Hindlimb muscle (tissue), 1 donor: ENCODE data around the gene LPXN. TPM values are rescaled to one million over a fixed set of nuclear protein-coding genes. Genes with fewer than 3 reads are reported as not detected.
"Not testable (repeated sequence)": the region's sequence is repeated elsewhere in the genome, so short reads cannot be mapped to it uniquely, and the experiment has no call there.

Experiments used
- DNase-seq: peaks from one replicate; pipeline ENCODE4 v3.0.0-alpha.2; 2013
- polyA plus RNA-seq: library from polyadenylated mRNA; unstranded; fragments of 120-200 nt; gene quantifications from one replicate; pipeline ENCODE4 v1.2.1, GENCODE V29; 2013; ENCODE audit not compliant: insufficient read length

LPXN gene
- polyA plus RNA-seq, 1 donor, result 5.0 TPM

DNA sequence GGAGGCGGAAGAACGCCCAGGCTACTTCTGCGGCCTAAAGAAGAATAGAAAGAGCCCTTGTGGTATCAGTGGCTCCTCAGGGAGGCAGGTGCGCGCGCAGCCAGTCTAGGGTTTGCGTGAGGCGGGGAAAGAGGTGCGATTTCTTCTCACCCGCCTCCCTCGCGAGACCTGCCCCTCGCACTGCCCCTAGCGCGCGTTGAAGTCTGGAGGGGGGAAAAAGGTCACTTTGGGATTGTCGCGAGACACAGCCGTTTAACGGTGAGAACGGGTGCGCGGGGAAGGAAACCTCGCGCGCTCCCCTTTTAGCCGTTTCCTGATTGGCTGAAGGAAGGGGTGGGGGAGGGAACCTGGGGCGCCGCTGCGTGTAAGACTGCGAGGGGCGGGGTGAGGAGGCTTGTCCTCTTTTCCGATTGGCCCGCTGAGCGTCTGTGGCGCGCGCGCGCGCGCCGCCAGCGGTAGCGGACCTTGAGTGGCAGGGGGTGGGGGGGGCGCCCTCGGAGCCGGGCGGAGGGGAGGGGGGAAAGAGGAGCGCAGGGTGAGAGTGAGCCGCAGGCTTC is 3.1 kb upstream of the LPXN start, which contains the start of gene ZFP91:
TSS of gene ZFP91 (plus strand) at position 429 of the 557 bp plus-strand sequence. CDS start 219 bp downstream, outside the sequence.
- peak; percentile 98 for DNase-seq

DNA sequence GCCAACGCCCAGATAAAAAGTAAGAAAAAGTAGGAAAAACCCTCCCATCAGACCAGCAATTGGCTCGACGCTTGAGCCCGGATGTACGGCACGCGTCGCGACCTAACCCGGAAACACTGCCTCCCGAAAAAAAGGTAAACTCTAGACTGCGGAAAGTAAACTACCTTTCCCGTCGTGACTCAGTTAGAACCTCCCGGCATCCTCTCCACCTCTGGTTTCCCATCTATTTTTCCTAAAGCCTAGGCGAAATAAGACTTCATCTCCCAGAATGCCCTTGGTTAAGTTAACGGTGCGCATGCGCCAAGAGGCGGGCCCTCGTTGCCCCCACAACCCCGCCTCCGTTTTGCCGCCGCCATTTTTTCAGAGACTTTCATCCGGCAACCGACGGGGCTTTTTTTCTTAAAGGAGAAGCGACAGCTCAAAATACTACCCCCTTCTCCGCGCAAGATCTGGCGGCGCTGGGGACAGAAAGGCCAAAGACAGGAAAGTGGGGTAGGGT is 2.5 kb upstream of the LPXN start:
- peak; percentile 97 for DNase-seq

DNA sequence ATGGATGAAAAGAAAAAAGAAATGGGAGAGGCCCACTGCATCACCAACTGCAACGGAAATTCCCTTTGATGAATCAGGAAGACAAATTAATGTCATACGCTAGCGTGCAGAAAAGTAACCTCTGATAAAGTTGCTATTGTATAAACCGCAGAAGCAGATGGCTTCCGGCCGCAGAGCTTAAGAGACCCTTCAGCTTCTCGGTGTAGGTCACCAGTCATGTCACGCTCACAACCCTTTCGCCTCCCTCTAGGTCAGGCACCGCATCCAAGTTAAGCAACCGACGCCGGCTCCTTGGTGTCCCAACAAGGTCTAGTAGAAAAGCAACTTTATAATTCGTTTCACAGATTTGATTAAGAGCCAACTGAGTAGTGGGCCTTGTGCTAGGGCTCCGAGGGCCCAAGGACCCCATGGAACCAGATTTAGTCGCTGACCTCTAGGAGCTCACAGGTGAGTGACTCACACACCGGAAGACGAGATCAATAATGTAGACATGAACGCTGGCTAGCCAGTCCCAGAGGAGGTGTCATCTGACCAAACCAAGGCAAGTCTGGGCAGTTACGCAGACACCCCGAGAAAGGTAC is 2.0 kb upstream of the LPXN start:
- no peak for DNase-seq

DNA sequence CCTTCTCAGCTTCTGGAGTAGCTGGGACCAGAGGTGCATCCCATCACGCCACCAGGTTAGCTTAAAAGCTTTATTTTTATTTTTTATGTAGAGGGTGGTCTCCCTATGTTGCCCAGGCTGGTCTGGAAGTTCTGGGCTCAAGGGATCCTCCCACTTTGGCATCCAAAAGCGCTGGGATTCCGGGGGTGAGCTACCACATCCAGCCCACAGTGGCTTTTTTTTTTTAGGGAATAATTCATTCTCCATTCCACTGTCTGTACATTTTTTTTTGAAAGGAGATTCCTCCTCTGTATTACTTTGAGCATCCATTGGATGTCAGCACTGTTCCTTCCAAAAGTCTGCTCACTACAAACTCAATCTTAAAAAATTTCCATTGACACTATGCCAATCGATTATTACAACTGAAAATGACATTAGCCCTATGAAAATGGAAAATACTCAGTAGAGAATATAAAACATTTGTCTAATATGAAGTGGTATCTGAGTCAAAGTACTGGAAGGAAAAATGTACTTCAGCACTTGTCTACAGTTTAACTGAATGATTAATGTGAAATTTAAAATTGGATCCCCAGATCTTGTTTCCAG is 1.3 kb upstream of the LPXN start:
- DNase-seq, result peak; percentile 58

DNA sequence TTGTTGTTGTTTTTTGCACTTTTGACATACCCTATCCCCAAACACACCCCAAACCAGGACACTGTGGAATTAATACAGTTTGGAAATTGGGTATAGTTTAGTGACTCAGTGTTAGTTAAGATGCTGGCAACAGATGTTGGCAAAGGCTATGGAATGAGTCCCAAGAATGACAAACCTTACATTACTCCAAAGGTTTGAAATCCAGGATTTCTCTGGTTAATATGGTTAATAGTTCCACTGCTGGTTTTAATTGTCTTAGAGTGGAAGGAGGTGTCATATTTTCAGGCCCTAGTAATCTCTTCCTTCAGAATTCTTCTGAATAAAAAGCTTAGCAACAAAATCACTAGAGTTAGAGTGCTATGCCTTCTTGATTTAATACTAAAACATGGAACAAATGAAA is 775 bp downstream of the LPXN start:
- DNase-seq, result no peak

DNA sequence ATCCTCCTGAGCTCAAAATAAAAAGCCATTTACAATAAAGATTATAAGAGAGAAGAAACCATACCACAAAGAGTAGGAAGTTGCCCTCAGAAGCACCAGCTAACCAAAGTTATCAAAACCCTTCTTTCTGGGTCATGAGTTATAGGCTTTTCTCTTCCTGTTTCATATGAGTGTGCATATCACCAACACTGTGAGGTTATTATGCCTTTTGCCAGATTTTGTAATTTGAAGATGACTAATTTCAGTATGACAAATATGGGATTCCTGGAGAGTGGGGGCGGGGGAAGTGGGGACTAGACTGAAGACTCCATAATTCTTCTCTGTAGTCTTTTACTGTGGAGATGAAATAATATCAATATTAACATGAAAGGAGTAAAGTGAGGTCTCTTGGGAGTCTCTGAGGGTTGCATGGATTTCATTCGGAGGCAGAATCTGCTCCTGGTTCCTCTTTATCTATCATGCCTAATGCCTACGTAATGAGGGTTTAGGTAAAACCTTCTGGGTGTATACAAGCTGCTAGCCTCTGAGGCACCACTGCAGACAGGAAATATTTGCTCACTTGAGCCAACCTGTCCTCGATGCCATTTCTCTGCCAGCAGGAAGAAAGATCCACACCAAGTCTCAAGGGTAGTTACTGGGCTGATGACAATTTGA is 2.1 kb downstream of the LPXN start:
- DNase-seq, result no peak

DNA sequence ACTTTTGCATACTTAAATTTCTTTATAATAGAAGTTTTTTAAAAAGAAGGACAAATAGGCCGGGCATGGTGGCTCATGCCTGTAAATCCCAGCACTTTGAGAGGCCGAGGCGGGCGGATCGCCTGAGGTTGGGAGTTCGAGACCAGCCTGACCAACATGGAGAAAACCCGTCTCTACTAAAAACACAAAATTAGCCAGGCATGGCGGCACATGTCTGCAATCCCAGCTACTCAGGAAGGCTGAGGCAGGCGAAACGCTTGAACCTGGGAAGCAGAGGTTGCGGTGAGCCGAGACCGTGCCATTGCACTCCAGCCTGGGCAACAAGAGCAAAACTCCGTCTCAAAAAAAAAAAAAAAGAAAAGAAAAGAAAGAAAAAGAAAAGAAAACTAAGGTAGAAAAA is 2.8 kb downstream of the LPXN start:
- not testable (repeated sequence) for DNase-seq

DNA sequence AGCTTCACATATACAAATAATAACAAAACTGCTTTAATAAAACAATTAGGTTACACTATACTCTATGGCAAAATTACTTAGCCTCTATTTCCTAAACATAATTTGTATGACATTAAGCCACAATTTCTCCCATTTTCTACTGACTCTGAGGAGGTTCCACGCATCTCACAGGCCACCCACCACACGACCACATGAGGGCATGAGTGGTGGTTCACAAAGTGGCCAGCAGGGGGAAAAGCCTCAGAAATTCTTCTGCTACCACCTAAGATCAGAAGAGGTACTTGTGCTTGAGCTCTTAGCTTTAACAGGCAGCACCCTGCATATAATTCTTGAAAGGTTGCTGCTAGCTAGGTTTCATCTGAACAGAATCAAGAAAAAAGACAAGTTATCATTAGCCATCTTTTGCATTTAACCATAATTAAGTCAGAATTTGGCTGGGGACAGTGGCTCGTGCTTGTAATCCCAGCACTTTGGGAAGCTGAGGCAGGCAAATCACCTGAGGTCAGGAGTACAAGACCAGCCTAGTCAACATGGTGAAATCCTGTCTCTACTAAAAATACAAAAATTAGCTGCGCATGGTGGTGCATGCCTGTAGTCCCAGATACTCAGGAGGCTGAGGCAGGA is 7.7 kb downstream of the LPXN start:
- no peak for DNase-seq

DNA sequence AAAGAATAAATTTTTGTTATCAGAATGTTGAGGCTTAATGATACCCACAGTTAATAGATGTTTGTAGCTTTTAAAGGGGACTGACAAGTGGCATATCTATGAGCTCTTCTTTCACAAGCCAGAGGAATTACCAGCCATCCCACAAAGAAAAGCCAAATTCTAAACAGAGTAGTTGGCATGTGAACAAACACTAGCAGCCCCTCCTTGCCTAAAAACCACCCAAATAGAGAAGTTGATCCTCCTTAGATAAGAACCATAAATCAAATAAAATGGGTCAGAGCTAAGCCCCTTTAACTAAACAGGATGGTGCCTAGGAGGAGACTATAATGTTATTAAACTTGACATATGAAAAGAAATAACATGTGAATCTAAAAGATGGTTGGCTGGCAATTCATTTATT is 11.4 kb downstream of the LPXN start:
- no peak for DNase-seq

DNA sequence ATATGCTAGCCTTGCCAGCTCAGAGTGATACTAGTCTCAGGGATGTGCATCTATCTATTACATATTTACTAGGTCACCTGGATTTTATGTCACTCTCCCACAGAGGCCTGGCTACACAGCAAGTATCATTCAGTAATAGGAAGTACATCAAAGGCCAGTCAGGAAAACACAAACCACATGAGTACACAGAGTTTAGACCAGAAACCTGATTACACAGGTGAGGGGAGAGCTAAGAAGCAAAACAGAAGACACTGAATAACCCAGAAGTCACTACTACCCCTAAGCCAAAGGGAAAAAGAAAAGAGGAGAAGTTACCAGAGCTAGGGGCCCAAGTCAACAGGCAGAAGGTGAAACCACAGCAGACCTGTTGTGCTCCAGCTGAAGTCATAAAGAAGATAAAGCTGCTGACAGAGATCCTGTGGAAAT is 13.3 kb downstream of the LPXN start:
- no peak for DNase-seq

DNA sequence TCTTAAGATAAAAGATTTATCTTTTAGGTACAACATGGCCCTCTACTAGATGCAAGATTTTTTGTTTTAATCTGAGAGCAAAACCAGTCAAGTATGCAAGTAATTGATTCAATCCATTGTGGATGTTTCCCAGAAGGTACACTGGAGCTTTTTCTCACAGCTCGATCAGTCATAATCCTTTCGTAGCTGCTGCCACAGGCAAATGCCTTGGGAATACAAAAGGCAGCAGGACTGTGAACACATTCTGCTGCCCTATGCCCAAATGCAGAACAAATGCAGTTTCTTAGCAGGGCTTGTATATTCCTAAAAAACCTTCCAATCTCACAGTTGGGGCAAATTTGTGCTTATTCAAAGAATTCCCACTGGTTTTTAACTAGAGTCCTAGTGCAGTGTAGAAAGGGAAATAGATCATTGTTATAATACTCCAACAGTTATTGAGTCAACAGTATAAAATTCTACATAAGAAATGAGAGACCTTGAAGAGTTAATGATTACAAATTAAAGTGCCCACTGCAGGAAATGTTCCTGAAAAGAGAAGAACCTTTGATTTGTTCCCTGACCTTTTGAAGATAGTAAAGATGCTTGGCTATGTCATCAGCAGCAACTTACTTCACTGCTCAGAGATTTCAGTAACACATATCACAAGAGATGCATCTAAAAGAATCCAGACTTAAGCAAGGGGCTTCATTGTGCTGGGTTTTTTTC is 14.1 kb downstream of the LPXN start:
- no peak for DNase-seq

DNA sequence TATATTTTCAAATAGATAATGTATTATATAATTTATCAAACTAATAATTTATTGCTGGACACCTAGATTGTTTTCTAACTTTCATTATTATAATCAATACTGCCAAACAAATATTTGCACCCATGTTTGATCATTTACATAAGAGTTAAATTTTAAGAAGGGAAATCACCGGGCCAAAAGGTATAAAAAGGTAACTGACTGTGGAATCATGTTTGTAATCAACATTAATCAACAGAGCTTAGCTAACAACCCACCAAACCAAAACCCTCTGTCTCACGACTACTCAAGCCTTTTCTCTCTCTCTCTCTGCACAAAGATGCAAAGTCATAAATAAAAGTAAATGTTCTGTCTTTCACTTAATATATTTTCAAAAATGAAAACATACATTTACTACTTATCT is 14.8 kb downstream of the LPXN start:
- DNase-seq, result no peak

DNA sequence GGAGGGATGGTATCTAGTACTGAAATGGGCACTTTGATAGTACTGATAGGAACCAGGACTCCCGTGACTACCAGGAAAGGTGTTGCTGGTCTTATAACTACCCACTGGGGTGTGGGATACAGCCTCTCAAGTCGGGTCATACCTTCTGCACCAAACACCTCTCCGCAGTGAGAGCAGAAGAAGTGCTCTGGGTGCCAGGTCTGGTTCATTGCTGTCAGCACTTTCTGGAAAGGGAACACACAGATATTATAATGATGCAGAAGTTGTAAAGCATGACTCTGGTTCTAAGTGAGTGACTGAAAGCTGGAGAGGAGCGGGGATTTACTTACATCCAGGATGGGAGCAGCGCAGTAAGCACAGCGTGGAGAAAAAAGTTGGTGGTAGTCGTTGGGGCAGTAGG is 26.0 kb downstream of the LPXN start:
- DNase-seq, result no peak

DNA sequence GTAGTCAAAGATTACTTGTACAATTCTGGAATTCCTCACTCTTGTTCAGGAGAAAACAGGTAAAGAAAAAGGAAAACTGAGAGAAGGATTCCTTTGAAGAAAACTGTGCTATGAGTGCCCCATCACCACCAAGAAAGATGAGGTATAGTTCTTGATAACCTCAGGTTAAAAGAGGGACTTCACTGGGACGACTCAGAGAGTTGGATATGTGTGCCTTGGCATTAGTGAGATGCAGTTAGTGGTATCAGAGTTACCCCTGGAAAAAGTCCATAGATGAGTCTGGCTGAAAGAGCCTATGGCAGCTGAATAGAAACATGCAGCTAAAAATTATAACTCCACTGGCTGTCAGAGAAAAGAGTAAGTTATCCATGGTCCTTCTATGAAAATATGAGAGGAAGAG is 28.8 kb downstream of the LPXN start:
- DNase-seq, result no peak

DNA sequence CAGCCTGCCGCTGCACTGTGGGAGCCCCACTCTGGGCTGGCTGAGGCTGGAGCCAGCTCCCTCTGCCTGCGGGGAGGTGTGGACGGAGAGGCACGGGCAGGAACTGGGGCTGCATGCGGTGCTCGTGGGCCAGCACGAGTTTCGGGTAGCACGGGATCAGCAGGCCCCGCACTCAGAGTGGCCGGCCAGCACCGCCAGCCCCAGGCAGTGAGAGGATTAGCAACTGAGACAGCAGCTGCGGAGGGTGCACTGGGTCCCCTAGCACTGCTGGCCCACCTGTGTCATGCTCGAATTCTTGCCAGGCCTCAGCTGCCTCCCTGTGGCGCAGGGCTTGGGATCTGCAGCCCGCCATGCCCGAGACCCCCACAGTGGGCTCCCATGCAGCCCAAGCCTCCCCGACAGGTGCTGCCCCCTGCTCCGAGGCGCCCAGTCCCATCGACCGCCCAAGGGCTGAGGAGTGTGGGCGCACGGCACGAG is 43.8 kb downstream of the LPXN start:
- no peak for DNase-seq

DNA sequence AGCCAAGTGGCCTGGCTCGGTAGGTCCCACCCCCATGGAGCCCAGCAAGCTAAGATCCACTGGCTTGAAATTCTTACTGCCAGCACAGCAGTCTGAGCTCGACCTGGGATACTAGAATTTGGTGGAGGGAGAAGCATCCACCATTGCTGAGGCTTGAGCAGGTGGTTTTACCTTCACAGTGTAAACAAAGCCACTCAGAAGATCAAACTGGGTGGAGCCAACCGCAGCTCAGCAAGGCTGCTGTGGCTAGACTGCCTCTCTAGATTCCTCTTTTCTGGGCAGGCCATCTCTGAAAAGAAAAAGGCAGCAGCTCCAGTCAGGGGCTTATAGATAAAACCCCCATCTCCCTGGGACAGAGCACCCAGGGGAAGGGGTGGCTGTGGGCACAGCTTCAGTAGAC is 45.4 kb downstream of the LPXN start:
- no peak for DNase-seq

DNA sequence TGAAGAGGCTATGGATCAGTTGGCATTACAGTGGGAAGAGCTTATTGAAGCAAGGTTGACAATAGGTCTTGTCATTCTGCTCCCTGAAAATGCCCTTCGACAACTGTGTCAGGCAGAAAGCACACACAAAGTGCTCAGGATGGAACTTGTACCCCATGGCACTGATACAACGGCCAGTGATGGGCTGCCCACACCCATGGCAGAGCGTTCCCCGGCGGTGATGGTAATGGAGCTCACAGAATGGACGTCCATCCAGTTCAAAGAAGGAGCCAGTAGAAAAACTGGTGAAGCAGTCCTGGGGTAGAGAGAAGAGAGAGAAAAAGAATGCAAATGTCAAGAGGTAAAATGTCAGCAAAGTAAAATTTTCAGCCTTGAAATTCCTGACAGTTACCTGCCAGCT is 48.2 kb downstream of the LPXN start:
- DNase-seq, result no peak

DNA sequence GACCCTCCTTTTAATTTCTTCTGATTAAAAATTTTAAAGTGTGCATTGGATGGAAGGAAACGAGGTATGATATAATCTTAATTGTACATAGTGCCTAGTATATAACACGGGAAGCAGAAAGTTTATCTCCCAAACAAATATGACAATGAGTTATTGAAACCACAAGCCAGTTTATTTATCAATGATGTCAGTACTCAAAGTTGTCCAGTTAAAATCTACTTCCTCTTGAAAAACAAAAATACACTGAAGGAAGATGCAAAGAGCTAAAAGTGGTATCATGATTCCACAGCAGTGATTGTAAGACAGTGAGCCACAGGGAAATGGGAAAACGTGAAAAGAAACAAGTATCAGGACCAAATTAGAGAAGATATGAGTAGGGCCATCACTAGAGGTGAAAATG is 48.9 kb downstream of the LPXN start:
- no peak for DNase-seq

DNA sequence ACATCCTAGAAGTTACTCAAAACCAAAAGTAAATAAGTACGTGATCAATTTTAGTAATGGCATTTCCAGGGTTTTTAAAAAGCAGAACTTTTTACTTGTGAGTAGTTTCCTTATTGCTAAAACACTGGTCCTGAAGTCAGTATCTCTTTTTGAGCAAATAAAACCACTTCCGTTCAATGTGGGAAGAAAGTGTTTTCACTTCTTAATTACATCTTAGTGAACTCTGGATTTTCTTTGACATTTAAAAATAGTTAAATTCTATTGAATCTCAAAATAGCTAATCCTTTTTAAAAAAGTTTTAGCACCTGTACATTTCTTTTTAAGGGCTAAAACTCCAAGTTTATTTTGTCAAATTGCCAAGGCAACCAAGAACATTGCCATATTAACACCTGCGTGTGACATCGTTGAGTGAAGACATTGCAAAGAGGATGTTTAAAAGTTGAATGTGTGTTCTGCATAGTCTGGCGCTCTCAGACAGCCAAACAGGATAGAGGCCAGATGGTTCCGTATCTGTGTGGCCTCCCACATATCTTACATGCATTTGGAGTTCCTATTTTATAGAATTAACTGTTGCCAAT is 50.5 kb downstream of the LPXN start:
- DNase-seq, result peak; percentile 13

DNA sequence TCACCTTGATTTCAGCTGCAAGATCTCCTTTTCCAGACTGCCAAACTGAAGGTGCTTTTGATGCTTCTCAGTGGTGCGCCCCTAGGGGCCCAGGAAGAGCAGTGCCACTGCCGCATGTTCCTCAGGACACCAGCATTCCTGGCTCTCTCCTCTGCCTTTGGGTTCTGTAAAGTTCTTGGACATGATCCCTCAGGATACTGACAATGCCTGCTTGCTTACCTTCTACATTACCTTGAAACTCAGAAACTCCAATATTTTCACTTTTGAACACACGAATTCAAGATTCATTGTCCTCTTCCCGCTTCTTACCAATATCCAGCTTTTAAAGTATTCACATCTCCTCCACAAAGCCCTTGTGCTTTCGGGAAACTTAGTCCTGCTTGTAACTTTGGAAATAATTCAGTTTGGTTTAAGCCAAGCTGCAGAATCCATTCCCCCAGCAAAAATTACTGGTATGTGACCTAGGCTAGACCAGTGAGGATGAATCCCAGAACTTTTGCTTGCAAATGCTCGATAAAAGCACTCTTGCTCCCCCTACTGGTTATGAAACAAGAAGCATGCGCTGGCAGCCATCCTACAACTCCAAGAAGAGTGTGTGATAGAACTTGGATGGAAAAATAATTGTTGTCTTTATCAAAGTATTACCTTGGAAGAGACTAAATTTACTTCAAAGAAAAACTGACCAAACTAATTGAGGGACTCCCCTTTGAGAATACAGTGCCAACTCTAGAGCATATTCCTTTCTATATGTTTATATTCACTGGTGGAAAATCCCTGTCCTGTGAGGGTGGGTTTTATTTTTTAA is 51.2 kb downstream of the LPXN start:
- peak; percentile 80 for DNase-seq

DNA sequence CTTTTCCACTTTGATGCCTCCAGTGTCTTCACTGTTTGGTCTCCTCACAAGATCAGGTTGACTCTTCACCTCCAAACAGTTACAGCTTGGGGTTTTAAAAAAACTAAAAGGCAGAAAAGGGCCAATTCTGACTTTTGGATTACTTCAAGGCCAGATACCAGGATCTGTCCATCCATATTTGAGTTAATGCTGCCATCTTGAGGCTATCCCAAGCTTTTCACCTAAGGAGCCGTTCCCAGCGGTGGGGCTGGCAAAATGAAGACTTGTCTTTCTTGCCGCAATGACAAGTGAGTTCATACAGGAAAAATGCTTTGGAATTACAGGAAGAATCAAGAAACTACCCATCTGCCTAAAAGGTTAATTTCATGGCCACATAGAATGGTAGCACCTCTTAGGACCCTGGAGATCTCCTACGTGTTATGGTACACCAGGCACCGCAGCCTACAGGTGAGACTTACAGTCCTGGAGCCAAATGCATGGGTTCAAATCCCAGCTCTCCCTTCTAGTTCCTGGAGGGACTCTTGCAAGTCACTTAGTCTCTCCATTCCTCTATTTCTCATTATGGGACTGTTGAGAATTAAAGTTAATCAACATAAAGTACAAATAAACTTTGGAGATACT is 61.8 kb downstream of the LPXN start:
- DNase-seq, result peak; percentile 31
